ENCODE measurements around the gene MKKS. TPM values are rescaled to one million over a fixed set of nuclear protein-coding genes. Genes with fewer than 3 reads are reported as not detected.

Gene MKKS
- total and polyA plus RNA-seq, 10 donors, result 10.4 to 18.8 (median 14.0) TPM

DNA sequence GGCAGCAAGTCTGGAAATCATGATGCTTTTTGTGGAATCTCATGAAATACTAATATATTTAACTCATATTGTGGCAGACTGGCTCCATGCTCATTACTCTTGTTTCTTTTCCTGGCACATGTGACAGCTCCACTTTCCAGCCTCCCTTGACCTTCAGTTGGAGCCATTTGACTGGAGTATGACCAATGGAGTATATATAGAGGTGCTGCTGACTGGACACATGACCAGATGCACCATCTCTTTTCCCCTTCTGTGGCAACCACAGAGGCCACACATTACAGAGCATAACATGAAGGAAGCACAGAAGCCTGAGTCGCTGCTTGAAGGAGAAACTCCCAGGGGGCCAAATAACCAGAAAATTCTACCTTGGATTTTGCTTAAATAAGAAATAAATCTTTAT is 77.4 kb downstream of the MKKS start:
- no peaks in the 10 kb centered on the region for H3K36me3 ChIP-seq
- intact Hi-C loops (cut with DNase I; ENCODE audit: low total_unique reads), result no loop called here
- no peak overlapping the region for H3K4me3 ChIP-seq
- no peak overlapping the region for H3K27ac ChIP-seq
- H3K9me3 ChIP-seq, result no peaks in the 10 kb centered on the region
- TF ChIP-seq POLR2A (IDR thresholded peaks at IDR 0.05), result no peak
- no peak for TF ChIP-seq POLR2AphosphoS5 (IDR thresholded peaks at IDR 0.05)
- TF ChIP-seq, protein P1, sequence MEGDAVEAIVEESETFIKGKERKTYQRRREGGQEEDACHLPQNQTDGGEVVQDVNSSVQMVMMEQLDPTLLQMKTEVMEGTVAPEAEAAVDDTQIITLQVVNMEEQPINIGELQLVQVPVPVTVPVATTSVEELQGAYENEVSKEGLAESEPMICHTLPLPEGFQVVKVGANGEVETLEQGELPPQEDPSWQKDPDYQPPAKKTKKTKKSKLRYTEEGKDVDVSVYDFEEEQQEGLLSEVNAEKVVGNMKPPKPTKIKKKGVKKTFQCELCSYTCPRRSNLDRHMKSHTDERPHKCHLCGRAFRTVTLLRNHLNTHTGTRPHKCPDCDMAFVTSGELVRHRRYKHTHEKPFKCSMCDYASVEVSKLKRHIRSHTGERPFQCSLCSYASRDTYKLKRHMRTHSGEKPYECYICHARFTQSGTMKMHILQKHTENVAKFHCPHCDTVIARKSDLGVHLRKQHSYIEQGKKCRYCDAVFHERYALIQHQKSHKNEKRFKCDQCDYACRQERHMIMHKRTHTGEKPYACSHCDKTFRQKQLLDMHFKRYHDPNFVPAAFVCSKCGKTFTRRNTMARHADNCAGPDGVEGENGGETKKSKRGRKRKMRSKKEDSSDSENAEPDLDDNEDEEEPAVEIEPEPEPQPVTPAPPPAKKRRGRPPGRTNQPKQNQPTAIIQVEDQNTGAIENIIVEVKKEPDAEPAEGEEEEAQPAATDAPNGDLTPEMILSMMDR (IDR thresholded peaks at IDR 0.05 in 8 of 11, conservative IDR thresholded peaks at IDR 0.05 in 3 of 11), result no peak
- WGBS, 5 donors, result 83 to 91% (median 90%) methylated on average over 1 of the region's 1 CpG
- H3K4me1 ChIP-seq, result no peaks in the 10 kb centered on the region
- no peak for DNase-seq
- H3K27me3 ChIP-seq (replicated peaks in 1 of 7), result no peaks in the 10 kb centered on the region

DNA sequence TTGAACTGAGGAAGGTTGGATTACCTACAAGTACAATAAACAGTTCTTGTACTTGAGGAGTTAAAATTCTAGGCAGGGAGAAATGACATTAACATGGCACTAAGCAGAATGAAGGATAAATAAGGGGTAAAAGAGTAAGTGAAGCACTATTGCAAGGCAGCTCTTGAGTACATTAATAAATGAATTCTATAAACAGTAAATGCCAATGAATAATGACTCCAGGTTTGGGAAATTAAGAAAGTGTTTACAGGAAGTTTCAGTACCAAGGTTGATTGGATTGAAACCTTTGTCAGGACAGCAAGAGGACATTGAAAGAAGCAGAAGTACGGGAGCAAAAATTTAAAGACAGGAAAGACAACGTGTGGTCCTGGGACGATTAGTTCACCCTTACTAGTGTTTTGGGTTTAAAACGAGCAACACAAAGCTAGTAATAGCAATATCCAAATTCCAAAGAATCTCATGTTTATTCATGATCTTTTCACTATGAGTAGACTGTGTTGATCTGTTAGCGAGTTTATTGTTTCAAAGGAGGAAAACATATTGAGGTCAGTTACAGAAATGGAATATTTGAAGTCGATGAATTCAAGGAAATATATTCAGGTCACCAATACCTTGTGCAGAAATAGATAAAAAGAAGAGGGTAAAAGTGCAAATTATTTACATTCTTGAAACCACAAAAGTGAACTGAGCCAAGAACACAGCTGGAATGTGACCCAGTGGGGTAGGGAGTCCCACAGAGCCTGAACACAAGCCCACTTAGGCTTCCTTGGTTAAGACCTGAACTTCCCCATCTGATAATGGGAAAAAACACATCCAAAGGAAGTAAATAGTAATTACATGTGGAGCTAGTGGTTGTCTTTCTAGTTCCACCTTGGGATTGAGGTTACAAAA is 80.8 kb downstream of the MKKS start:
- no peak overlapping the region for H3K4me3 ChIP-seq
- H3K27ac ChIP-seq, result no peak overlapping the region
- intact Hi-C loops (cut with DNase I; ENCODE audit: low total_unique reads), result no loop called here
- H3K27me3 ChIP-seq (replicated peaks in 1 of 7), result no peaks in the 10 kb centered on the region
- H3K36me3 ChIP-seq, result no peaks in the 10 kb centered on the region
- no peak for DNase-seq
- no peaks in the 10 kb centered on the region for H3K9me3 ChIP-seq
- peaks cover 0 to 8% (median 0%) of the 10 kb centered on the region in 6 donors for H3K4me1 ChIP-seq
- WGBS, 5 donors, result 16 to 44% (median 31%) methylated on average over 6 of the region's 6 CpGs
- TF ChIP-seq, protein P1 (IDR thresholded peaks at IDR 0.05 in 8 of 11, conservative IDR thresholded peaks at IDR 0.05 in 3 of 11), result no peak
- TF ChIP-seq POLR2AphosphoS5 (IDR thresholded peaks at IDR 0.05), result no peak
- no peak for TF ChIP-seq POLR2A (IDR thresholded peaks at IDR 0.05)

Other genes with a start within 250 kb of the MKKS start
- under 1 TPM in 1 of 7 donors, not detected in 6; 0.80 TPM for gene SNAP25, start 215.4 kb downstream of the MKKS start, total RNA-seq
- gene SNAP25, start 215.4 kb downstream of the MKKS start, polyA plus RNA-seq, result under 1 TPM; 0.04 to 0.17 (median 0.06) TPM
- gene SLX4IP, start 1.1 kb upstream of the MKKS start, total RNA-seq, result 1 to 10 TPM; 4.1 to 9.0 (median 6.2) TPM
- 1 to 10 TPM; 2.8 to 2.9 (median 2.8) TPM for gene SLX4IP, start 1.1 kb upstream of the MKKS start, polyA plus RNA-seq
- gene JAG1, start 239.8 kb upstream of the MKKS start, total RNA-seq, result 10 to 100 TPM; 39.5 to 85.3 (median 67.8) TPM
- 10 to 100 TPM in 1 of 3 donors, 1 to 10 TPM in 2; 5.6 to 13.1 (median 7.7) TPM for gene JAG1, start 239.8 kb upstream of the MKKS start, polyA plus RNA-seq